B cell (primary cell): ENCODE measurements around the gene TRERF1.

Experiments
- CTCF ChIP-seq: fragments of 200-600 bp; IDR thresholded peaks from one replicate; pipeline ENCODE4 v1.8.0; 2022; ENCODE audit warnings: antibody characterized with exemption, mild to moderate bottlenecking
- EZH2 ChIP-seq: IDR thresholded peaks from 2 replicates; pipeline ENCODE4 v1.6.1; 2012; ENCODE audit warnings: borderline replicate concordance, low read depth, mild to moderate bottlenecking, moderate library complexity, low read length; ENCODE audit not compliant: insufficient read depth, poor library complexity, severe bottlenecking

- no peak for TF ChIP-seq CTCF
- TF ChIP-seq EZH2, result no peak
These were observed 120.7 kb downstream of the TRERF1 start for GRCh38 chr6:42331019-42331418.
